Lung microvascular endothelial cell (primary cell): ENCODE results near the gene PWWP2B. TPM values are rescaled to one million over a fixed set of nuclear protein-coding genes. Genes with fewer than 3 reads are reported as not detected.
"Not testable (repeated sequence)": the region's sequence is repeated elsewhere in the genome, so short reads cannot be mapped to it uniquely, and the experiment has no call there.

Source experiments
- DNase-seq, 2 donors: peaks; one replicate each; pipeline versions ENCODE4 v3.0.0 to v3.0.0-alpha.2; 2010; ENCODE audit warnings: low read depth in 2 of 2
- total RNA-seq: library from RNA; depleted of rRNA; stranded (reverse); fragments of >200 nt; gene quantifications from 2 replicates; pipeline ENCODE4 v1.2.1, GENCODE V29; 2014

Gene PWWP2B
- total RNA-seq, 1 donor from 2014 or later, result 9.1 TPM

GRCh38 chr10:132363376-132363775 lies 33.6 kb upstream of the PWWP2B start:
- no peak for DNase-seq

GRCh38 chr10:132363921-132364593 lies 32.9 kb upstream of the PWWP2B start:
- peak; percentile 48 to 69 for DNase-seq

GRCh38 chr10:132364594-132364970 lies 32.4 kb upstream of the PWWP2B start:
- peak in 1 of 2 donors; percentile 26 for DNase-seq

GRCh38 chr10:132365102-132365501 lies 31.9 kb upstream of the PWWP2B start:
- no peak for DNase-seq

- no peak for DNase-seq
These were observed 31.0 kb upstream of the PWWP2B start for GRCh38 chr10:132366006-132366405.

GRCh38 chr10:132366499-132366898 lies 30.5 kb upstream of the PWWP2B start:
- no peak for DNase-seq

GRCh38 chr10:132368391-132368790 lies 28.6 kb upstream of the PWWP2B start:
- DNase-seq, result no peak

- no peak for DNase-seq
These were observed 27.9 kb upstream of the PWWP2B start for GRCh38 chr10:132368881-132369635.

GRCh38 chr10:132369636-132370185 lies 27.3 kb upstream of the PWWP2B start:
- no peak for DNase-seq

GRCh38 chr10:132370426-132371340 lies 26.3 kb upstream of the PWWP2B start:
- DNase-seq, result no peak

- no peak for DNase-seq
These were observed 25.3 kb upstream of the PWWP2B start for GRCh38 chr10:132371641-132372081.

- DNase-seq, result no peak
These were observed 24.4 kb upstream of the PWWP2B start for GRCh38 chr10:132372516-132373095.

- no peak for DNase-seq
These were observed 23.6 kb upstream of the PWWP2B start for GRCh38 chr10:132373241-132373955.

GRCh38 chr10:132374176-132374575 lies 22.8 kb upstream of the PWWP2B start:
- DNase-seq, result no peak

GRCh38 chr10:132374612-132375011 lies 22.4 kb upstream of the PWWP2B start:
- no peak for DNase-seq

GRCh38 chr10:132375116-132375794 lies 21.7 kb upstream of the PWWP2B start:
- no peak for DNase-seq

GRCh38 chr10:132375795-132376297 lies 21.2 kb upstream of the PWWP2B start:
- DNase-seq, result no peak

GRCh38 chr10:132376394-132376851 lies 20.6 kb upstream of the PWWP2B start:
- no peak for DNase-seq

GRCh38 chr10:132377326-132377725 lies 19.7 kb upstream of the PWWP2B start:
- no peak for DNase-seq

GRCh38 chr10:132379026-132379425 lies 18.0 kb upstream of the PWWP2B start:
- DNase-seq, result not testable (repeated sequence)
